Brain microvascular endothelial cell (primary cell): ENCODE results near the gene UVSSA.

Experiments
- DNase-seq: peaks from one replicate; pipeline ENCODE4 v3.0.0-alpha.2; 2020
- H3K27ac ChIP-seq: fragments of 250-450 bp; sonication (Bioruptor Pico); 2 replicates; pipeline ENCODE4 v1.5.1; 2020; ENCODE audit warnings: mild to moderate bottlenecking, moderate library complexity
- H3K27me3 ChIP-seq: fragments of 250-450 bp; sonication (Bioruptor Pico); replicated peaks from 2 replicates; pipeline ENCODE4 v1.5.1; 2020; ENCODE audit warnings: mild to moderate bottlenecking
- H3K36me3 ChIP-seq: fragments of 250-450 bp; sonication (Bioruptor Pico); replicated peaks from 2 replicates; pipeline ENCODE4 v1.5.1; 2020; ENCODE audit warnings: mild to moderate bottlenecking
- H3K4me3 ChIP-seq: 2 replicates; pipeline ENCODE4 v1.5.1; 2011; ENCODE audit warnings: low read depth, mild to moderate bottlenecking, control low read depth, low read length, moderate library complexity
- in situ Hi-C: cut with HindIII; loops from 2 replicates; pipeline ENCODE4 v1.10.0; 2017; ENCODE audit warnings: low sequenced_read_pairs, low pct_ligation_motif_present
- TF ChIP-seq, protein P1 (sequence below): IDR thresholded peaks from 2 replicates; pipeline ENCODE4 v1.5.1; 2011; ENCODE audit warnings: low read depth, mild to moderate bottlenecking, moderate library complexity, low read length, control low read depth, inconsistent platforms; ENCODE audit errors: missing control alignments

The UVSSA gene

DNA sequence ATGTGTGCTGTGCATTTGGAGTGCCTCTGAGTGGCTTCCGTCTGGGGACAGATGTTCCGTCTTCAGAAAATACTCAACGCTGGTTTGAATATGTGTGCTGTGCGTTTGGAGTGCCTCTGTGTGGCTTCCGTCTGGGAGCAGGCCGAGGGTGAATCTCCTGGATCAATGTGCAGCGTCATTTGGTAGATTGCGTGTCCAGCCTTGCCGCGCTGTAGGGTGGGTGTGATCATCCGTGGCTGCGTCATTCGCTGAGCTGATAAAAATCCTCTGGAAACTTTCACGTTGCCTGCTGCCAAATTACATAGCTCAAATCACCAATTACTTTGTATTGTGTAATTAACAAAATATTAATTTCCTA, 12.1 kb downstream of the UVSSA start:
- Histone ChIP-seq H3K4me3 (no peak overlapping the region), H3K27me3 (no peaks in the 10 kb centered on the region), H3K36me3 (peaks cover 6% of the 10 kb centered on the region), H3K27ac (no peak overlapping the region)
- in situ Hi-C loops, result no loop called here
- DNase-seq, result no peak
- TF ChIP-seq, protein P1, sequence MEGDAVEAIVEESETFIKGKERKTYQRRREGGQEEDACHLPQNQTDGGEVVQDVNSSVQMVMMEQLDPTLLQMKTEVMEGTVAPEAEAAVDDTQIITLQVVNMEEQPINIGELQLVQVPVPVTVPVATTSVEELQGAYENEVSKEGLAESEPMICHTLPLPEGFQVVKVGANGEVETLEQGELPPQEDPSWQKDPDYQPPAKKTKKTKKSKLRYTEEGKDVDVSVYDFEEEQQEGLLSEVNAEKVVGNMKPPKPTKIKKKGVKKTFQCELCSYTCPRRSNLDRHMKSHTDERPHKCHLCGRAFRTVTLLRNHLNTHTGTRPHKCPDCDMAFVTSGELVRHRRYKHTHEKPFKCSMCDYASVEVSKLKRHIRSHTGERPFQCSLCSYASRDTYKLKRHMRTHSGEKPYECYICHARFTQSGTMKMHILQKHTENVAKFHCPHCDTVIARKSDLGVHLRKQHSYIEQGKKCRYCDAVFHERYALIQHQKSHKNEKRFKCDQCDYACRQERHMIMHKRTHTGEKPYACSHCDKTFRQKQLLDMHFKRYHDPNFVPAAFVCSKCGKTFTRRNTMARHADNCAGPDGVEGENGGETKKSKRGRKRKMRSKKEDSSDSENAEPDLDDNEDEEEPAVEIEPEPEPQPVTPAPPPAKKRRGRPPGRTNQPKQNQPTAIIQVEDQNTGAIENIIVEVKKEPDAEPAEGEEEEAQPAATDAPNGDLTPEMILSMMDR, result no peak

DNA sequence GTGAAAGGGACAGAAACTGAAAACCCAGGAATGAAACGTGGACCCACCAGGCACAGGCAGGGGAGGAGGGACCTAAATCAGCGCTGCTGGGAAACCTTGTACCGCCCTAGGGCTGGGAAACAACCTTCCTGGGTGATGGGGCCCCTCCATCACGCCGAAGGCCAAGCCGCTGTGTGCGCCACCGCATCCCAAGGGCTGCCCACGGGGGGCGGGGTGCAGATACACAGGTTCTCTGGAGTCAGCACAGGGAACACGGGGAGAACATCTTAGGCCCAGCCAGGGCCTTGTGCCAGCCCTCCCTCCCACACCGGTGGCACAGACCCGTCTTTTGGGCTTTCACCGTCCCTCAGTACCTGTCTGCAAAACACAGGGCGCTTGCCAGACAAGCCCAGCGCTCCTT, 13.0 kb downstream of the UVSSA start:
- in situ Hi-C loops, result no loop called here
- no peak for DNase-seq
- Histone ChIP-seq H3K27me3 (no peaks in the 10 kb centered on the region), H3K4me3 (no peak overlapping the region), H3K27ac (no peak overlapping the region), H3K36me3 (peaks cover 6% of the 10 kb centered on the region)
- TF ChIP-seq, protein P1, result no peak

DNA sequence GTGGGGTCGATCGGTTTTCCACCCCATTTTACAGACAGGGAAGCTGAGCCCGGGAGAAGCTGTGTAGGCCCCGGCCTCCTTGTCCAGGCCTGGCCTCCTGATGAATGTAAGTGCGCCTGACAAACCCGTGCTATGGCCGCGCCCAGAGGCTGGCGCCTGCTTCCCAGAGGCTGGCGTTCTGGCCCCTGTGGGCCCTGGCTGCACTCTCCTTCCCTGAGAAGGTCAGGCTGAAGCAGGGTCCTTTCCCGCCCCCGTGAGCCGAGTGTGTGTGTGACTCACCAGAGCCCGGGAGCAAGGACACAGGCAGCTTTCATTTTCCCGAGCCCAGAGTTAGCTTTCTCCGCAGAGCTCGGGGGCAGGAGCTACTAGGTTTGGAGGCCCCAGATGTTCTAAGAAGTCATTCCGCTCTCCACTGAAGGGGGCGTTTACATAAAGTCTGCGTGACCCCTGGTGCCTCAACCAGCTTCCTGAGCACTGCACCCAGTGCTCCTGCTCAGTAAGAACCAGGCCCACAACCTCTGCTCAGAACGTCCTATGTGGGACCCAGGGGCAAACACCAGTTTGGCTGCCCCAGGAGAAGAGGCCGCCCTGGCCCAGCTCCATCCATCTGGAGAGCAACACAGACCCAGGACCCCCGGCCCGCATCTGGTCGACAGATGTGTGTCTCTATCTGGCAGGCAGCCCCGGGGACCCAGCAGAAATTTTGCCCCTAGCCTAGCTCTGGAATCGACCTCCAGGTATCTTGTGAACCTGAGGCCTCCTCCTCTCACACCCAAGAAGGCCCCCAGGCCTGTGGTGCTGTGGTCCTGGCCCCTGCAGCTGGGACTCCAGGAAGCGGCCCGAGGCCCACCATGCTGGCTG, 13.6 kb downstream of the UVSSA start:
- TF ChIP-seq, protein P1, result peak; percentile 6
- peak; percentile 31 for DNase-seq
- Histone ChIP-seq H3K27me3 (no peaks in the 10 kb centered on the region), H3K36me3 (peaks cover under 1% of the 10 kb centered on the region), H3K27ac (no peak overlapping the region), H3K4me3 (no peak overlapping the region)
- in situ Hi-C loops, result no loop called here

DNA sequence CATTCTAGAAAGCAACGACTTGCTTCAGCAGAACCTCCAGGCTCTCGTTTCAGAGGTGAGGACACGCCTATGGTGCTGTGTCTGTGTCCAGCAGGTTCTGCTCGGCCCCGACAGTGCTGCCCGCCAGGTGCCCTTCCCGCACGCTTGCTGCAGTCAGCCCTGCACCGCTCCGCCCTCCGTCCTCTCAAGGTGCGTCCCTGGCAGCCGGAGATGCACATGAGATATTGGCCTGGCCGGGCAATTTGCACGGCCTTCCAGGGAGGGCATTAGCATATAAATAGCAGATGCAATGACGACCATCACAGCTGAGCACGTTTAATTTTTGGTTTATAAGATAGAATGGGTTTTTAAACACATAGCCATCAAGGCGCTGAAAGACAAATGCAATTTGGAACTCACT, 14.4 kb downstream of the UVSSA start:
- no peak for DNase-seq
- H3K36me3 ChIP-seq, result no peaks in the 10 kb centered on the region
- H3K27ac ChIP-seq, result no peak overlapping the region
- TF ChIP-seq, protein P1, result no peak
- in situ Hi-C loops, result no loop called here
- H3K4me3 ChIP-seq, result no peak overlapping the region
- no peaks in the 10 kb centered on the region for H3K27me3 ChIP-seq

DNA sequence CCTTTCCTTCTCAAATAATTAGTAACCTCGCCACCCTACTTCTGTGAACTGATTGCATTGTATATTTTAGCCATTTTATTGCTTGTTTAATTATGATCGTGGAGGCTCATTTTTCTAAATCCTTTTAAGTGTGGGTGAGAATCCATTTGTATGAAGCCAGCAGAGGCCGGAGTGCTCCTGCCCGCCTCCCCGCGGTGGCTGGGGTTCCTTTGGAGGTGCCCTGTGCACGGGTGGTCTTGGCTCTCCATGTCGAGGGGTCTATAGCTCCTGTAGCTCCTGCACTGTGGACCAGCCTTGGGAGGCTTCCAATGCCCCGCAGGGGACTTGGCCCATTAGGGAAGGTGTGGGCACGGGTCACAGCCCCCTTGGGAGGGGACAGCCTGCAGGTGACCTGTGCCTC, 15.0 kb downstream of the UVSSA start:
- H3K36me3 ChIP-seq, result no peaks in the 10 kb centered on the region

More for the DNA sequence above, 15.0 kb downstream of the UVSSA start:
- in situ Hi-C loops, result no loop called here
- no peak for DNase-seq
- TF ChIP-seq, protein P1, result no peak
- Histone ChIP-seq H3K27ac (no peak overlapping the region), H3K4me3 (no peak overlapping the region), H3K27me3 (no peaks in the 10 kb centered on the region)
